ENCODE data around the gene ACACB. TPM values are rescaled to one million over a fixed set of nuclear protein-coding genes. Genes with fewer than 3 reads are reported as not detected.

Gene ACACB
- total RNA-seq, 1 experiment from 2014 or later, result 20.0 TPM

DNA sequence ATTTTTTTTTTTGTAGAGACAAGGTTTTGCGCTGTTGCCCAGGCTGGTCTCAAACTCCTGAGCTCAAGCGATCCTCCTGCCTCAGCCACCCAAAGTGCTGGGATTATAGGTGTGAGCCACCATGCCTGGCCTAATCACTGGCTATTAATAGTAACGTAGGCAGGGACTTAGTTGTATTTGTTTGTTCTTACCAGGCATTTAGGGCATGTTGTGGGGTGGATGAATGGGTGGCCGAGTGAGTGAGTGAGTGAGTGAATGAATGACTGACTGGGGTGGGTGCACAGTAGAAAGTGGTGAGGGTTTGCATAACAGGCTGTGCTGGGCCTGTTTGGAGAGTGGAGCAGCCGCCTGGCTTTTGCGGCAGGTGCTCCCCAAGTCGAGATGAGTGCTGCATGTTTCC, 105.7 kb downstream of the ACACB start:
- no peaks in the 10 kb centered on the region for H3K4me1 Mint-ChIP-seq
- no peak for DNase-seq (ENCODE audit: low spot score)
- H3K4me3 Mint-ChIP-seq, result no peak overlapping the region
- no peaks in the 10 kb centered on the region for H3K9me3 Mint-ChIP-seq
- H3K27me3 Mint-ChIP-seq (ENCODE audit: low read depth), result no peaks in the 10 kb centered on the region
- CTCF ChIA-PET, result no interaction called here
- POLR2A ChIA-PET, result no interaction called here
- TF ChIP-seq FOXP1 (CRISPR knock-in tag; IDR thresholded peaks at IDR 0.05; ENCODE audit: borderline replicate concordance), result no peak
- TF ChIP-seq ZNF138 (CRISPR knock-in tag; conservative IDR thresholded peaks at IDR 0.05), result no peak
- TF ChIP-seq, protein P1, sequence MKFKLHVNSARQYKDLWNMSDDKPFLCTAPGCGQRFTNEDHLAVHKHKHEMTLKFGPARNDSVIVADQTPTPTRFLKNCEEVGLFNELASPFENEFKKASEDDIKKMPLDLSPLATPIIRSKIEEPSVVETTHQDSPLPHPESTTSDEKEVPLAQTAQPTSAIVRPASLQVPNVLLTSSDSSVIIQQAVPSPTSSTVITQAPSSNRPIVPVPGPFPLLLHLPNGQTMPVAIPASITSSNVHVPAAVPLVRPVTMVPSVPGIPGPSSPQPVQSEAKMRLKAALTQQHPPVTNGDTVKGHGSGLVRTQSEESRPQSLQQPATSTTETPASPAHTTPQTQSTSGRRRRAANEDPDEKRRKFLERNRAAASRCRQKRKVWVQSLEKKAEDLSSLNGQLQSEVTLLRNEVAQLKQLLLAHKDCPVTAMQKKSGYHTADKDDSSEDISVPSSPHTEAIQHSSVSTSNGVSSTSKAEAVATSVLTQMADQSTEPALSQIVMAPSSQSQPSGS (CRISPR knock-in tag; IDR thresholded peaks at IDR 0.05; ENCODE audit: borderline replicate concordance, low read depth), result no peak
- TF ChIP-seq ZNF512 (CRISPR knock-in tag; IDR thresholded peaks at IDR 0.05; ENCODE audit: borderline replicate concordance), result no peak
- TF ChIP-seq FOXJ3 (CRISPR knock-in tag; IDR thresholded peaks at IDR 0.05; ENCODE audit: borderline replicate concordance), result no peak
- no peak for TF ChIP-seq RORB (CRISPR knock-in tag; IDR thresholded peaks at IDR 0.05)
- TF ChIP-seq PRDM15 (CRISPR knock-in tag; IDR thresholded peaks at IDR 0.05), result no peak
- no peak for TF ChIP-seq ZNF416 (CRISPR knock-in tag; IDR thresholded peaks at IDR 0.05)
- TF ChIP-seq ZNF232 (CRISPR knock-in tag; IDR thresholded peaks at IDR 0.05), result no peak
- TF ChIP-seq ZNF671 (CRISPR knock-in tag; IDR thresholded peaks at IDR 0.05), result no peak
- no peak for TF ChIP-seq AR (CRISPR knock-in tag; IDR thresholded peaks at IDR 0.05)
- TF ChIP-seq CREB1 (CRISPR knock-in tag; IDR thresholded peaks at IDR 0.05), result no peak
- peaks cover 8% of the 10 kb centered on the region for H3K36me3 Mint-ChIP-seq
- peak overlapping the region; percentile 57; the same call in 1 of the 2 replicates for H3K27ac Mint-ChIP-seq
- no peak for ATAC-seq

GRCh38 chr12:109222496-109222895, 106.1 kb downstream of the ACACB start:
- ChIA-PET CTCF (no interaction called here), POLR2A (no interaction called here)
- Mint-ChIP-seq H3K36me3 (peaks cover 8% of the 10 kb centered on the region), H3K27me3 (ENCODE audit: low read depth) (no peaks in the 10 kb centered on the region), H3K4me1 (no peaks in the 10 kb centered on the region), H3K27ac (peak overlapping the region; percentile 79; the same call in 1 of the 2 replicates), H3K4me3 (no peak overlapping the region), H3K9me3 (no peaks in the 10 kb centered on the region)
- DNase-seq (ENCODE audit: low spot score) (no peak), ATAC-seq (no peak)
- TF ChIP-seq SMAD4 (CRISPR knock-in tag; IDR thresholded peaks at IDR 0.05) (no peak), ZNF671 (CRISPR knock-in tag; IDR thresholded peaks at IDR 0.05) (no peak), JAZF1 (CRISPR knock-in tag; IDR thresholded peaks at IDR 0.05) (no peak), PRRX2 (CRISPR knock-in tag; IDR thresholded peaks at IDR 0.05) (no peak), NR1H2 (CRISPR knock-in tag; IDR thresholded peaks at IDR 0.05) (no peak), ETV6 (CRISPR knock-in tag; IDR thresholded peaks at IDR 0.05) (no peak), ZNF138 (CRISPR knock-in tag; conservative IDR thresholded peaks at IDR 0.05) (no peak), E2F1 (CRISPR knock-in tag; IDR thresholded peaks at IDR 0.05) (no peak)
- TF ChIP-seq, protein P2, sequence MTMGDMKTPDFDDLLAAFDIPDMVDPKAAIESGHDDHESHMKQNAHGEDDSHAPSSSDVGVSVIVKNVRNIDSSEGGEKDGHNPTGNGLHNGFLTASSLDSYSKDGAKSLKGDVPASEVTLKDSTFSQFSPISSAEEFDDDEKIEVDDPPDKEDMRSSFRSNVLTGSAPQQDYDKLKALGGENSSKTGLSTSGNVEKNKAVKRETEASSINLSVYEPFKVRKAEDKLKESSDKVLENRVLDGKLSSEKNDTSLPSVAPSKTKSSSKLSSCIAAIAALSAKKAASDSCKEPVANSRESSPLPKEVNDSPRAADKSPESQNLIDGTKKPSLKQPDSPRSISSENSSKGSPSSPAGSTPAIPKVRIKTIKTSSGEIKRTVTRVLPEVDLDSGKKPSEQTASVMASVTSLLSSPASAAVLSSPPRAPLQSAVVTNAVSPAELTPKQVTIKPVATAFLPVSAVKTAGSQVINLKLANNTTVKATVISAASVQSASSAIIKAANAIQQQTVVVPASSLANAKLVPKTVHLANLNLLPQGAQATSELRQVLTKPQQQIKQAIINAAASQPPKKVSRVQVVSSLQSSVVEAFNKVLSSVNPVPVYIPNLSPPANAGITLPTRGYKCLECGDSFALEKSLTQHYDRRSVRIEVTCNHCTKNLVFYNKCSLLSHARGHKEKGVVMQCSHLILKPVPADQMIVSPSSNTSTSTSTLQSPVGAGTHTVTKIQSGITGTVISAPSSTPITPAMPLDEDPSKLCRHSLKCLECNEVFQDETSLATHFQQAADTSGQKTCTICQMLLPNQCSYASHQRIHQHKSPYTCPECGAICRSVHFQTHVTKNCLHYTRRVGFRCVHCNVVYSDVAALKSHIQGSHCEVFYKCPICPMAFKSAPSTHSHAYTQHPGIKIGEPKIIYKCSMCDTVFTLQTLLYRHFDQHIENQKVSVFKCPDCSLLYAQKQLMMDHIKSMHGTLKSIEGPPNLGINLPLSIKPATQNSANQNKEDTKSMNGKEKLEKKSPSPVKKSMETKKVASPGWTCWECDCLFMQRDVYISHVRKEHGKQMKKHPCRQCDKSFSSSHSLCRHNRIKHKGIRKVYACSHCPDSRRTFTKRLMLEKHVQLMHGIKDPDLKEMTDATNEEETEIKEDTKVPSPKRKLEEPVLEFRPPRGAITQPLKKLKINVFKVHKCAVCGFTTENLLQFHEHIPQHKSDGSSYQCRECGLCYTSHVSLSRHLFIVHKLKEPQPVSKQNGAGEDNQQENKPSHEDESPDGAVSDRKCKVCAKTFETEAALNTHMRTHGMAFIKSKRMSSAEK (CRISPR knock-in tag; IDR thresholded peaks at IDR 0.05; ENCODE audit: borderline replicate concordance), result no peak
- TF ChIP-seq, protein P1 (CRISPR knock-in tag; IDR thresholded peaks at IDR 0.05; ENCODE audit: borderline replicate concordance, low read depth), result no peak
